Panc1 (cell line): ENCODE measurements around the gene INAFM2. TPM values are rescaled to one million over a fixed set of nuclear protein-coding genes. Genes with fewer than 3 reads are reported as not detected.

Experiments
- ATAC-seq: fragments of 200-7000 bp; cut with Tn5 transposase; 2 replicates; pipeline ENCODE4 v1.9.1; 2020; ENCODE audit warnings: mild to moderate bottlenecking, moderate library complexity
- BruUV-seq: library from RNA; stranded (reverse); fragments of 400-500 nt; replicated peaks from 2 replicates; lab custom pipeline; 2021; lab: Mats Ljungman, UMichigan
- CTCF ChIA-PET: fragments of 300-600 bp; sonication (Branson Sonifier 250); formaldehyde crosslinking; loops from one replicate; lab custom pipeline; 2022; ENCODE audit warnings: antibody characterized with exemption; lab: Charles Lee
- POLR2A ChIA-PET: fragments of 300-600 bp; sonication (Branson Sonifier 250); formaldehyde crosslinking; loops from one replicate; lab custom pipeline; 2022; ENCODE audit warnings: antibody characterized with exemption; lab: Charles Lee
- DNase-seq: peaks from one replicate; pipeline ENCODE4 v3.0.0-alpha.2; 2010; ENCODE audit warnings: low read depth, low spot score
- H3K27ac ChIP-seq: 2 replicates; pipeline ENCODE4 v1.5.1; 2011; ENCODE audit warnings: mild to moderate bottlenecking, low read length, inconsistent platforms
- H3K27me3 ChIP-seq: fragments of 200-500 bp; sonication (Bioruptor generic); 2 replicates; pipeline ENCODE4 v1.6.0; 2014; ENCODE audit warnings: low read length, inconsistent platforms; ENCODE audit not compliant: control insufficient read depth, insufficient read depth
- H3K36me3 ChIP-seq: fragments of 200-500 bp; sonication (Bioruptor generic); 2 replicates; pipeline ENCODE4 v1.5.1; 2014; ENCODE audit warnings: inconsistent platforms, mild to moderate bottlenecking, low read length, moderate library complexity; ENCODE audit not compliant: control insufficient read depth, insufficient read depth
- H3K4me1 ChIP-seq: 2 replicates; pipeline ENCODE4 v1.5.1; 2011; ENCODE audit warnings: inconsistent platforms, mild to moderate bottlenecking, low read length, moderate library complexity; ENCODE audit not compliant: control insufficient read depth, insufficient read depth
- H3K4me3 ChIP-seq, 2 experiments: 2 replicates each; pipeline ENCODE4 v1.5.1; 2011 to 2012; ENCODE audit warnings: low read depth in 2 of 2, low read length in 2 of 2, mild to moderate bottlenecking in 2 of 2, inconsistent platforms in 1 of 2, moderate library complexity in 1 of 2
- H3K9me3 ChIP-seq: fragments of 200-500 bp; sonication (Bioruptor generic); 2 replicates; pipeline ENCODE4 v1.5.1; 2014; ENCODE audit warnings: low read depth, mild to moderate bottlenecking, inconsistent platforms, low read length, moderate library complexity; ENCODE audit not compliant: control insufficient read depth, insufficient read depth
- CTCF ChIP-seq: fragments of 450-650 bp; IDR thresholded peaks from 2 replicates; pipeline ENCODE4 v1.5.1; 2017; ENCODE audit warnings: mild to moderate bottlenecking
- POLR2AphosphoS5 ChIP-seq: IDR thresholded peaks from 2 replicates; pipeline ENCODE4 v1.6.1; 2012; ENCODE audit warnings: mild to moderate bottlenecking, low read depth, low read length, moderate library complexity
- REST ChIP-seq, 2 experiments: IDR thresholded peaks; 2 replicates each; pipeline ENCODE4 v1.6.1; 2011 to 2012; ENCODE audit warnings: low read depth in 2 of 2, control low read depth in 1 of 2, low read length in 1 of 2, mild to moderate bottlenecking in 1 of 2, moderate library complexity in 1 of 2; ENCODE audit not compliant: insufficient read depth in 1 of 2
- SIN3A ChIP-seq: IDR thresholded peaks from 2 replicates; pipeline ENCODE4 v1.6.1; 2012; ENCODE audit warnings: low read depth, mild to moderate bottlenecking, low read length, moderate library complexity, borderline replicate concordance; ENCODE audit not compliant: insufficient read depth
- TCF7L2 ChIP-seq: IDR thresholded peaks from 2 replicates; pipeline ENCODE4 v1.6.1; 2011; ENCODE audit warnings: mild to moderate bottlenecking, low read depth, low read length, inconsistent platforms
- in situ Hi-C: cut with HindIII; loops from 2 replicates; pipeline ENCODE4 v1.10.0; 2016; ENCODE audit warnings: low sequenced_read_pairs, low pct_unique_long_range_greater_than_20kb
- intact Hi-C: fragments of 100-400 bp; cut with micrococcal nuclease; formaldehyde crosslinking; loops from one replicate; pipeline ENCODE4 v1.10.0; 2022; ENCODE audit not compliant: unreplicated experiment
- total RNA-seq: library from RNA; stranded (reverse); gene quantifications from one replicate; pipeline ENCODE4 v1.2.1, GENCODE V29; 2021; ENCODE audit not compliant: unreplicated experiment

Gene INAFM2
- total RNA-seq, 1 experiment from 2014 or later, result 10.4 TPM

GRCh38 chr15:40306371-40306770 lies 17.1 kb upstream of the INAFM2 start:
- no peaks in the 10 kb centered on the region for H3K27me3 ChIP-seq
- BruUV-seq, result no TSS peak
- in situ Hi-C loops, result no loop called here
- TF ChIP-seq TCF7L2 (no peak), POLR2AphosphoS5 (no peak), SIN3A (no peak), REST (IDR thresholded peaks at IDR 0.05; ENCODE audit: insufficient read depth in 1 of 2, low read depth in 2 of 2, low read length in 1 of 2) (no peak), CTCF (no peak)
- intact Hi-C loops, result no loop called here
- POLR2A ChIA-PET, result no interaction called here
- no peak for DNase-seq
- no peaks in the 10 kb centered on the region for H3K9me3 ChIP-seq
- peaks cover 5% of the 10 kb centered on the region for H3K4me1 ChIP-seq
- H3K4me3 ChIP-seq, result no peak overlapping the region
- no peak for ATAC-seq
- H3K36me3 ChIP-seq, result no peaks in the 10 kb centered on the region
- no peak overlapping the region for H3K27ac ChIP-seq
- CTCF ChIA-PET, result no interaction called here

GRCh38 chr15:40306908-40307307 lies 16.6 kb upstream of the INAFM2 start:
- ATAC-seq (no peak), DNase-seq (no peak)
- intact Hi-C loops, result no loop called here
- TF ChIP-seq REST (IDR thresholded peaks at IDR 0.05; ENCODE audit: insufficient read depth in 1 of 2, low read depth in 2 of 2, low read length in 1 of 2), result no peak
- TF ChIP-seq POLR2AphosphoS5, result no peak
- TF ChIP-seq SIN3A, result no peak
- TF ChIP-seq CTCF, result no peak
- no peak for TF ChIP-seq TCF7L2
- H3K27ac ChIP-seq, result no peak overlapping the region
- no peaks in the 10 kb centered on the region for H3K27me3 ChIP-seq
- no peaks in the 10 kb centered on the region for H3K9me3 ChIP-seq
- H3K4me1 ChIP-seq, result peaks cover 5% of the 10 kb centered on the region
- no TSS peak for BruUV-seq
- in situ Hi-C loops, result no loop called here
- H3K36me3 ChIP-seq, result no peaks in the 10 kb centered on the region
- H3K4me3 ChIP-seq, result no peak overlapping the region
- ChIA-PET POLR2A (no interaction called here), CTCF (interaction anchor here (1.5 kb wide), 1 partner anchor 90 kb away, joined by 4 read pairs; no protein-coding TSS in a partner anchor)
